ENCODE measurements around the gene SYF2.

The SYF2 gene

DNA sequence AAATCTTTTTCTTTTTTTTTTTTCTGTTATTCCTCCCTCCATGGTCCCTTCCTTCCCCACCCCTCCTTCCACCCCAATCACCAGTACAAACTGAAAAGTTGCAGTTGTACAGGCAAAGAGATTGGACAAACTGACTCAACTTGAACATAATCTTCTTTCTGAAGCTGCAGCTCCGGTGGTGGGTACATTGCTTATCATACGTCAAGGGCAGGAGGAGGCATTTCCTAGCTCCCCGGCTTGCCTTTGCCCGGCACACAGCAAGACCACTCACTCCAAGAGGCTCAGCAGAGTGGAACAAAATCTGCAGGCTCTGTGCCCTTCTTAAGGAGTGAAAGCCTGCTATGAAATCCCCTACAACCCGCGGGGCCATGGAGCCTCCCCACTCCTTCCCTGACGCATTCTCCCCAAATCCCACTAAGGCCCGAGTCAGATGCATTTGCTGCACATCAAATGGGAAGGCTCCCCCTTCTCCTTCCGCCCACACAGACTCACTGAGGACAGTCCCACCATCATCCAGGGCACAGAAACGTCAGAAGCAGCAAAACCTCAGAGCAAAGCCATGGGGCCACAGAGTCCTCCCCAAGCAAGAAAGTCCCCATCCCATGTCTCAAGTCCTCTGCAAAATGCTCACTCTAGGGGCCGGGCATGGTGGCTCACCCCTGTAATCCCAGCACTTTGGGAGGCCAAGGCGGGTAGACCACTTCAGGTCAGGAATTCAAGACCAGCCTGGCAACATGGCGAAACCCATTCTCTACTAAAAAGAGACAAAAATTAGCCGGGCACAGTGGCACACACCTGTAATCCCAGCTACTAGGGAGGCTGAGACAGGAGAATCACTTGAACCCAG, 45.9 kb downstream of the SYF2 start:
- no peak for FAIRE-seq
- TF ChIP-seq TAF1 (IDR thresholded peaks at IDR 0.05; ENCODE audit: borderline replicate concordance, low read depth, low read length) (no peak), POLR2AphosphoS5 (IDR thresholded peaks at IDR 0.05; ENCODE audit: low read depth, low read length) (no peak), POLR2A (IDR thresholded peaks at IDR 0.05; ENCODE audit: low read depth, low read length) (no peak)
- no peak for DNase-seq (ENCODE audit: insufficient read length)

DNA sequence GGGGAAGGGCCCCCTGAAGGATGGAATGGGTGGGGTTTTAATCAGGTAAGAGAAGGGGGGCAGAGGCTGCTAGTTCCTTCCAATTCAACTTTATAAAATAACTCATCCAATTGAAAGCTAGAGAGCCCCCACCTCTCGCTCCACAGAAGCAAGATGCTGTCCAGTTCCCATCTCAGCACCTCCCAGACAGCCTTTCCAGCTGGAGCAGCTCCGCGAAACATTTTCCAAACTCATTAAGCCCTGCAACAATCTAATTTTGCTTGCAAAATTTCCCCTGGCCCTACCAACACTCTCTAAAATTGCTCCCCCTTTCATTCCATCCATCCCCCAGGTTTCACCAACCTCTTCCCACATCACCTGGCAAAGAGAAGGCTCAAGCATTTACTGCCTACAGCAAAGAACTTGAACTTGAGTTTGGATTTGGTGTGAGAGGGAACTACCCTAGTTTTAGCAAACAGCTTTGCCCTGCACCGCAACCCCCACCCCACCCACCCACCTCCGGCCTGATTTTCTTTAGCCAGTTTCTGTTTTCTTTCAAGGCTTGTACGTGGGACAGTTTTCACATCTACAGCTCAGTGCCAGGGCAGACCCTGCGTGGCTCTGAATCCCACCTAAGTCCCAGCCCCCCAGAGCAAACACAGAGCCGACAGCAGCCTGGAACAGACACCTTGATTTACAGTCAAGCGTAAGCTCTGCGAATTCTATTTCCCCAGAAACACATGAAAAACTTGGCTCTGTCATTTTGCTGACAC, 46.7 kb downstream of the SYF2 start:
- TF ChIP-seq TAF1 (IDR thresholded peaks at IDR 0.05; ENCODE audit: borderline replicate concordance, low read depth, low read length), result no peak
- no peak for TF ChIP-seq POLR2A (IDR thresholded peaks at IDR 0.05; ENCODE audit: low read depth, low read length)
- TF ChIP-seq POLR2AphosphoS5 (IDR thresholded peaks at IDR 0.05; ENCODE audit: low read depth, low read length), result no peak
- FAIRE-seq (no peak), DNase-seq (ENCODE audit: insufficient read length) (no peak)

GRCh38 chr1:25184001-25184762, 48.1 kb downstream of the SYF2 start:
- FAIRE-seq (no peak), DNase-seq (ENCODE audit: insufficient read length) (no peak)
- TF ChIP-seq TAF1 (IDR thresholded peaks at IDR 0.05; ENCODE audit: borderline replicate concordance, low read depth, low read length), result no peak
- no peak for TF ChIP-seq POLR2AphosphoS5 (IDR thresholded peaks at IDR 0.05; ENCODE audit: low read depth, low read length)
- TF ChIP-seq POLR2A (IDR thresholded peaks at IDR 0.05; ENCODE audit: low read depth, low read length), result no peak

DNA sequence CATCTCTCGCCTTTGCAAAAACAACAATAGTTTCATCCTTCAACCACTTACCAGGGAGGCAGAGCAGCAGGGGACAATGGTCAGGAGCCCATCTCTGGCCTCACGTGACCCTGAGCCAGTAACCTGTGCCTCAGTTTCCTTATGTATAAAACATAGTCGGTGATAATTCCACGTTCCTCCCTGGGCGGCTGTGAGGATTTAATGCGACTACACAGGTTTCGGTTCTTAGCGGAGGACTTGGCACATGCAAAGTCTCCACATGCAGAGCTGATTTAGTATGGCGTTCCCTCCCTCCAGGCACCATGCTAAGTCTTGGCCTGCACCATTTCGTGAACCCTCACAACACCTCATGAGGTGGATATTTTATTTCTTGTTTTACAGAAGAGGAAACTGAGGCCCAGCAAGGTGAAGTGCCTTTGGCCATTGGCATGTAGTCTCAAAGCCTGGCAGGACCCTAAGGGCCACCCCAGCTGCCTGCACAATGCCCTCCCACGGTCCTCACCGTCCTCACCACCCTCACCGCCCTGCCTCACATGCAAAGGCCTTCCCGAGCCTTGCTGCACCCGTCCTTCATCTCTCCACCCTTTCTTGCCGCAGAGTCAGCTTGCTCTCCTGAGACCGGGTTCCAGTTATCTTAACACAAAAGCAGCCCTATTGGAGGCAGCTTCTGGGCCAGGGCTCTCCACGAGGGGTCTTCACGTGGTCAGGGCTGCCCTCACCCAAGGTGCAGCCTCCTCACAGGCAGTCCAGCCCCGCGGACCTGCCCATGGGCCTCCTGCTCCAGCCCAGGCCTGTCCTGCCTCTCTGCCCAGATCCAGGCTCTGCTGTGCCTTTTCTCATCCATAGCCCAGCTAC, 48.9 kb downstream of the SYF2 start:
- DNase-seq (ENCODE audit: insufficient read length) (no peak), FAIRE-seq (no peak)
- TF ChIP-seq POLR2A (IDR thresholded peaks at IDR 0.05; ENCODE audit: low read depth, low read length) (no peak), POLR2AphosphoS5 (IDR thresholded peaks at IDR 0.05; ENCODE audit: low read depth, low read length) (no peak), TAF1 (IDR thresholded peaks at IDR 0.05; ENCODE audit: borderline replicate concordance, low read depth, low read length) (no peak)

GRCh38 chr1:25182629-25183028, 49.7 kb downstream of the SYF2 start:
- DNase-seq (ENCODE audit: insufficient read length) (no peak), FAIRE-seq (no peak)
- TF ChIP-seq POLR2AphosphoS5 (IDR thresholded peaks at IDR 0.05; ENCODE audit: low read depth, low read length), result no peak
- no peak for TF ChIP-seq POLR2A (IDR thresholded peaks at IDR 0.05; ENCODE audit: low read depth, low read length)
- no peak for TF ChIP-seq TAF1 (IDR thresholded peaks at IDR 0.05; ENCODE audit: borderline replicate concordance, low read depth, low read length)

DNA sequence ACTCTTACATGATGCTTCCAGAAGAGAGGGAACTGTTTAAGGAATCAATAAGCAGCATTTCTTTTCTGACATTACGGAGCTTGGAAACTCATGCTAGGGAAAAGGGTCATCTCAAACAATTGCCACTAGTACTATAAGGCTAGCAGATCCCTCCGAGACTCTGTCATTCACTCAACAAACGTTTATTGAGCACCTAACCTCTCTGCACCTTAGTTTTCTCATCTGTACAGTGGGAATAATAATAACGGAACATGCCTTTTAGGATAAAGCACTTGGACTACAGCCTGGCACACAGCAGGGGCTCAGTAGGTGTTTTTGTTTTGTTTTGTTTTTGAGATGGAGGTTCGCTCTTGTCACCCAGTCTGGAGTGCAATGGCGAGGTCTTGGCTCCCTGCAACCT, 51.3 kb downstream of the SYF2 start:
- DNase-seq (ENCODE audit: insufficient read length) (no peak), FAIRE-seq (no peak)
- TF ChIP-seq POLR2AphosphoS5 (IDR thresholded peaks at IDR 0.05; ENCODE audit: low read depth, low read length) (no peak), POLR2A (IDR thresholded peaks at IDR 0.05; ENCODE audit: low read depth, low read length) (no peak), TAF1 (IDR thresholded peaks at IDR 0.05; ENCODE audit: borderline replicate concordance, low read depth, low read length) (no peak)

- FAIRE-seq (no peak), DNase-seq (ENCODE audit: insufficient read length) (no peak)
- no peak for TF ChIP-seq POLR2AphosphoS5 (IDR thresholded peaks at IDR 0.05; ENCODE audit: low read depth, low read length)
- TF ChIP-seq POLR2A (IDR thresholded peaks at IDR 0.05; ENCODE audit: low read depth, low read length), result no peak
- TF ChIP-seq TAF1 (IDR thresholded peaks at IDR 0.05; ENCODE audit: borderline replicate concordance, low read depth, low read length), result no peak
Measured at GRCh38 chr1:25178917-25179561, 53.3 kb downstream of the SYF2 start.

GRCh38 chr1:25174730-25175612, 57.3 kb downstream of the SYF2 start:
- no peak for DNase-seq (ENCODE audit: insufficient read length)
- FAIRE-seq, result no peak
- no peak for TF ChIP-seq TAF1 (IDR thresholded peaks at IDR 0.05; ENCODE audit: borderline replicate concordance, low read depth, low read length)
- TF ChIP-seq POLR2A (IDR thresholded peaks at IDR 0.05; ENCODE audit: low read depth, low read length), result no peak
- no peak for TF ChIP-seq POLR2AphosphoS5 (IDR thresholded peaks at IDR 0.05; ENCODE audit: low read depth, low read length)

- DNase-seq (ENCODE audit: insufficient read length), result no peak
- no peak for FAIRE-seq
- no peak for TF ChIP-seq TAF1 (IDR thresholded peaks at IDR 0.05; ENCODE audit: borderline replicate concordance, low read depth, low read length)
- no peak for TF ChIP-seq POLR2A (IDR thresholded peaks at IDR 0.05; ENCODE audit: low read depth, low read length)
- no peak for TF ChIP-seq POLR2AphosphoS5 (IDR thresholded peaks at IDR 0.05; ENCODE audit: low read depth, low read length)
Measured at GRCh38 chr1:25174363-25174729, 58.0 kb downstream of the SYF2 start.

Measured in GM12892 (cell line).